NT2/D1 (cell line): ENCODE data around the gene CATSPERZ.

Experiments
- SUZ12 ChIP-seq: IDR thresholded peaks from 2 replicates; pipeline ENCODE4 v1.6.1; 2011; ENCODE audit not compliant: insufficient read length, insufficient read depth; ENCODE audit errors: extremely low read depth
- YY1 ChIP-seq: IDR thresholded peaks from 2 replicates; pipeline ENCODE4 v1.6.1; 2011; ENCODE audit not compliant: insufficient read length, insufficient read depth
- ZNF274 ChIP-seq: IDR thresholded peaks from 2 replicates; pipeline ENCODE4 v1.6.1; 2011; ENCODE audit warnings: mild to moderate bottlenecking, low read depth, low read length

GRCh38 chr11:64268893-64269539 lies 31.1 kb upstream of the CATSPERZ start:
- TF ChIP-seq ZNF274 (no peak), YY1 (no peak), SUZ12 (no peak)
